Hepatocyte (in vitro differentiated cells): ENCODE measurements around the gene TMEM9B.

Experiments used
- EZH2 ChIP-seq: fragments of 200-600 bp; sonication (generic); IDR thresholded peaks from 2 replicates; pipeline ENCODE4 v1.6.1; 2016; ENCODE audit warnings: antibody characterized with exemption, mild to moderate bottlenecking, borderline replicate concordance
- TF ChIP-seq, protein P1 (sequence below): fragments of 200-600 bp; sonication (generic); IDR thresholded peaks from 2 replicates; pipeline ENCODE4 v1.5.1; 2016; ENCODE audit warnings: antibody characterized with exemption, mild to moderate bottlenecking; ENCODE audit not compliant: poor library complexity

- no peak for TF ChIP-seq EZH2
- TF ChIP-seq, protein P1, sequence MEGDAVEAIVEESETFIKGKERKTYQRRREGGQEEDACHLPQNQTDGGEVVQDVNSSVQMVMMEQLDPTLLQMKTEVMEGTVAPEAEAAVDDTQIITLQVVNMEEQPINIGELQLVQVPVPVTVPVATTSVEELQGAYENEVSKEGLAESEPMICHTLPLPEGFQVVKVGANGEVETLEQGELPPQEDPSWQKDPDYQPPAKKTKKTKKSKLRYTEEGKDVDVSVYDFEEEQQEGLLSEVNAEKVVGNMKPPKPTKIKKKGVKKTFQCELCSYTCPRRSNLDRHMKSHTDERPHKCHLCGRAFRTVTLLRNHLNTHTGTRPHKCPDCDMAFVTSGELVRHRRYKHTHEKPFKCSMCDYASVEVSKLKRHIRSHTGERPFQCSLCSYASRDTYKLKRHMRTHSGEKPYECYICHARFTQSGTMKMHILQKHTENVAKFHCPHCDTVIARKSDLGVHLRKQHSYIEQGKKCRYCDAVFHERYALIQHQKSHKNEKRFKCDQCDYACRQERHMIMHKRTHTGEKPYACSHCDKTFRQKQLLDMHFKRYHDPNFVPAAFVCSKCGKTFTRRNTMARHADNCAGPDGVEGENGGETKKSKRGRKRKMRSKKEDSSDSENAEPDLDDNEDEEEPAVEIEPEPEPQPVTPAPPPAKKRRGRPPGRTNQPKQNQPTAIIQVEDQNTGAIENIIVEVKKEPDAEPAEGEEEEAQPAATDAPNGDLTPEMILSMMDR: no peak
Measured at GRCh38 chr11:8933931-8934330, 30.3 kb downstream of the TMEM9B start.
